GM12801 (cell line): Measurements from ENCODE around the gene DPYD.

ENCODE experiments used
- CTCF ChIP-seq: IDR thresholded peaks from one replicate; pipeline ENCODE4 v1.5.1; 2011; ENCODE audit warnings: control low read depth; ENCODE audit not compliant: insufficient read length; ENCODE audit errors: extremely low read depth

The DPYD gene

GRCh38 chr1:97739596-97740103, 181.2 kb downstream of the DPYD start:
- no peak for TF ChIP-seq CTCF

GRCh38 chr1:97738270-97738669, 182.6 kb downstream of the DPYD start:
- no peak for TF ChIP-seq CTCF

DNA sequence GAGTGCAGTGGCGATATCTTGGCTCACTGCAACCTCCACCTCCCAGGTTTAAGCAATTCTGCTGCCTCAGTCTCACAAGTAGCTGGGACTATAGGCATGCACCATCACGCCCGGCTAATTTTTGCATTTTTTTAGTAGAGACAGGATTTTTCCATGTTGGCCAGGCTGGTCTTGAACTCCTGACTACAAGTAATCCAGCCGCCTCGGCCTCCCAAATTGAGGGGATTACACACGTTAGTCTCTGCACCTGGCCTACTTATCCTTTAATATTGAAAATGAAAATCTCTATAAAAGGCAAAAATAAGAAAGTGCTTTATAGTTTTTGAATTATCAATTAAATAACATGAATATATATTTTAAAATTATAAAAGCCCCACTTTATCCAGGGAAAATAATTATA, 190.6 kb downstream of the DPYD start:
- TF ChIP-seq CTCF: no peak

DNA sequence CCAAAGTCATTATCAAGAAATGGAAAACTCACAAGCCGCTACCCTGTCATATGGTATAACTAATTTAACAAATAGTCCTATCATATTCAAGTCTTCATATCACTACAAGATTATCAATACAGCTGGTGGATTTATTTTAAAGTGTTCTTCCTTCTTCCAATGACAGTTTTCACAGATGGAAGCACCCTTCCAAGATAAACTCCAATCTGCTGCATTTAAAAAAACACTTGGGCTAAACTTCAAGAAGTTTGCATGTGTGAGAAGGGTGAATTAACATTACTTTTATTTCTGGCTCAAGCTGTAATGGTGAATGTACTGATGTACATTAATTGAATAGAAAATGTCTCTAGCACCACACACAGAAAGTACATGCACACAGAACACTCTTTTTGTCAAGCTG, 192.4 kb downstream of the DPYD start:
- no peak for TF ChIP-seq CTCF

- no peak for TF ChIP-seq CTCF
Measured at GRCh38 chr1:97727029-97727428, 193.8 kb downstream of the DPYD start.

DNA sequence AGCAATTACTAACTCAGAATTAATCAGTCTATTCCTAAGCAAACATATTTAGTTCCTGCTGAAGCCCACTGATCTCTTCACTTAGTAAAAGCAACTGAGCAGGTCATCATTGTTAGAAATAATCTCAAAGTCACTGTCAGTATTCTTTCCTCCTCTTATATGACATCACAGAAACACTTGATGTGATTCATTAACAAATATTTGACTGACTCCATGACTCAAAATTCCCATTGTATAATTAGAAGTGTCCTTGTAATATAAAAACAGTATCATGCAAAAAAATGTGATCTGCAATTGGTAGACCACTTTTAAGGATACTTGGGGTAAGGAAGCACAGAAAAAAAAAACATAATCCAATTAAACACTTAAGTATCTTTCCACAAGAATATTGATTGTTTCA, 194.4 kb downstream of the DPYD start:
- TF ChIP-seq CTCF: no peak

DNA sequence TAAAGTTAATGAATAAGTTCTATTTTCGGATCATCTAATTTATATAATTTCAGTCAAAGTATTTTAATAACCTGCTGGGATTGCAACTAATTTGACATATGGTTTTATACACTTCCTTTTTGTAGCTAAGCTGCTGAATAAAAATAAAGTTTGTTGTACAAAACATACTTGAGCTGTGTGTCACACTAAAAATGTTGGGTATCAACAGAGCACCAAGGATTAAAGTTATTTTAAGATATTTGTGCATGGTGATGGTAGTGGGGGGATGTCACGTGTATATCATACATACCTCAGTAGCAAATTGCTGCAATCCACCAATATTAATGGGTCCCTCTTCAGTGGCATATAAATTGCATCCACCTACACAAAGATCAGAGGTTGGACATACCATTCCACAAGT, 199.6 kb downstream of the DPYD start:
- no peak for TF ChIP-seq CTCF

DNA sequence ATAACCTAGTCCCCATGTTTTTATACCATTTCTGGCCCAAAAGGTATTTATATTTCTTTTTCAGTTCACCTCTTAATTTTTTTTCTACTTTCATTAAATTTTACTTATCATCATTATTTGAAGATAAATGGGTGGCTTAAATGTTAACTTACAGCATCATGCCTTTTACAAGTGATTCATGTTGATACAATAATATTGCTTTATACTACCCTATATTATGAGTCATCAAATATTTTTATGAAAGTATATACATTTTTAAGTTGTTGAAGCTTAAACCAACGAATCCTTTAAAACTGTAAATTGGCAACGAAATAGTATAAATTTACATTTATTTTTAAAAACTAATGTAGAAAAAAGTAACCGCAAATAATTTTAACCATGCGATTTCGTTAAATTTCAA, 207.9 kb downstream of the DPYD start:
- no peak for TF ChIP-seq CTCF
